ENCODE data around the gene SNX13.
A peak's percentile ranks its signal among the peaks of the same experiment; 100 is the strongest.

The SNX13 gene

DNA sequence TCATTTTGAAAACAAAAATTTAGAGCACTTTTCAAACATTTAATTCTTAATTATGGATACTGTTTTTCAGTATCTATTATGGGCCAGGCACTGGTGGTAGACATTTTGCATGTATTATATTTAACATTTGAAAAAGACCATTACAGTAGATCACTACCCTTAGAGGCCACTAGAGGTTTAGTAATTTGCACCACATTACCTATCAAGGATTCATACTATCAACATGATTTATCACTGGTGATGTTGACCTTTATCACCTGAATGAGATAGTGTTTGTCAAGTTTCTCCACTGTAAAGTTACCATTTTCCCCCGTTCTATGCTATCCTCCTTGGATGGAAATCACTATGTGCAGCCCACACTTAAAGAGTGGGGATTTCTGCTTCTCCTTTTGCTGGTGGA is 4.4 kb upstream of the SNX13 start:
- DNase-seq (ENCODE audit: low spot score) = no peak

- DNase-seq (ENCODE audit: low spot score) = no peak
Observed at GRCh38 chr7:17943006-17943405, 2.7 kb upstream of the SNX13 start.

DNA sequence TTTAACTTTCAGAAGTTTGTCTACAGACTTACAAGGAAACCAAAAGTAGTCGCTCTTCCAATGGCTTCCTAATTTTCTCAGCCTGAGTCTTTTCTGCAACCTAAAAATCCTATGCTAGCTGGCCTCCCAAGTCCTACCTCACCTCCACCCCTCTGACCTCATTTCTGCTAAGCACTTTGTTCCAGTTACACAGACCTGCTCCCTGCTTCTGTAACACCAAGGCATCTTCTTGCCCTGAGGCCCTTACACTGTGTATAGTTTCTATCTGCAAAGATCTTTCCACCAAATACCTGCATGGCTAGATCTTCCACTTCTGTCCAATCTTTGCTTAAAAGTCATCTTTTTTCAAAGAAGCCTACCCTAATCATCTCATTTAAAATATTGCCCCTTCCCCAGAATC is 1.9 kb upstream of the SNX13 start:
- no peak for DNase-seq (ENCODE audit: low spot score)

- DNase-seq (ENCODE audit: low spot score) = peak; percentile 18
Observed at GRCh38 chr7:17940951-17941431, 697 bp upstream of the SNX13 start.

DNA sequence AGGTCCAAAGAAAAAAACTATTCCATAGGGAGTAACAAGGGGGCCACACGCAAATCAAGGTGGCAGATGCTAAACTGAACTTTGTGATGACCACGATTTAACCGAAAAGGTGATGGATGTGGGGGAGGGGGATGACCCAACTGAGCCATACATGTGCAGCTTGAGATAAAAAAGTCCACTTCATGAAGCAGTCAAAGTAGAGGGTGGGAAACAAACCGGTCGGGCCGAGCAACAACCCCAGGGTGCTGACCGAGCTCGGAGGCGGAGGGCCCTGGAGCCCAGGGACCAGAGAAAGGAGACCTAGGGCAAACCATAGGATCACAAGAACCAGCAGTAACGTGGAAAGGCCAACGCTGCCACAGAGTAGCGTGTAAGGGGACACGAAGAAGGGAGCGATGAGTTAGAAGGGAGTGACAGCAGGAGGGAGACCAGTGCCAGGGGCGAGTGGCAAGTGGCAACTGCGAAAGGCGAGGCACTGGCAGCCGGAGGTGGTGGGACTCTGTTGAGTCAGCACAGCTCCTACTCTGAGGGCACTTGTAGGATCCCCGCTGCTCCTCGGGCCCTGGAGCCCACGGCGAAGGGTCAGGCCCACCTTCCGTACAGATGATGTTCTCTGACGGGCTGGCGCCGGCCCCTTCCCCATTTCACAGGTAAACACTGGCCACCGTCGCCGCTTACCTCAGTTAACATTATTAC is 540 bp downstream of the SNX13 start:
- DNase-seq (ENCODE audit: low spot score) = peak; percentile 27

- DNase-seq (ENCODE audit: low spot score) = no peak
Observed at GRCh38 chr7:17939211-17939605, 1.1 kb downstream of the SNX13 start.

- DNase-seq (ENCODE audit: low spot score) = no peak
Observed at GRCh38 chr7:17937506-17938120, 2.7 kb downstream of the SNX13 start.

- no peak for DNase-seq (ENCODE audit: low spot score)
Observed at GRCh38 chr7:17936321-17936720, 4.0 kb downstream of the SNX13 start.

- no peak for DNase-seq (ENCODE audit: low spot score)
Observed at GRCh38 chr7:17934612-17935240, 5.6 kb downstream of the SNX13 start.

- no peak for DNase-seq (ENCODE audit: low spot score)
Observed at GRCh38 chr7:17934094-17934493, 6.2 kb downstream of the SNX13 start.

GRCh38 chr7:17932770-17933169 is 7.5 kb downstream of the SNX13 start:
- DNase-seq (ENCODE audit: low spot score) = no peak

DNA sequence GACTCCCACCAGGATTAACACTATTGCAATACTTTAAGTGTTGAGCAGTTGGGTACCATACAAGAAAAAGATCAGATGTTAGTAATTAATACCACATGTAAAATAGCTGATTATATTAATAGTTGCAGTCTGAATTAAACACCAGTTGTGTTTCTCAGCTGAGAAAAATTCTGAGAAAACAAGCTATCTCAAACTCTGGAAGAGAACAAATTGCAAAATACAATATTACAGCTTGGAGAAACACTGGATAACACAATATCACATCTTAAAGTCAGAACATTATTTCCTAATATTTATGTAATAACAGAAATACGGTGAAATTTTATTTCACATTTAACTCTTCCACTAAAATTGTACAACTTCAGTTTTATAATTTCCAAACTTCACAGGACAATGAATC is 9.2 kb downstream of the SNX13 start:
- no peak for DNase-seq (ENCODE audit: low spot score)

DNA sequence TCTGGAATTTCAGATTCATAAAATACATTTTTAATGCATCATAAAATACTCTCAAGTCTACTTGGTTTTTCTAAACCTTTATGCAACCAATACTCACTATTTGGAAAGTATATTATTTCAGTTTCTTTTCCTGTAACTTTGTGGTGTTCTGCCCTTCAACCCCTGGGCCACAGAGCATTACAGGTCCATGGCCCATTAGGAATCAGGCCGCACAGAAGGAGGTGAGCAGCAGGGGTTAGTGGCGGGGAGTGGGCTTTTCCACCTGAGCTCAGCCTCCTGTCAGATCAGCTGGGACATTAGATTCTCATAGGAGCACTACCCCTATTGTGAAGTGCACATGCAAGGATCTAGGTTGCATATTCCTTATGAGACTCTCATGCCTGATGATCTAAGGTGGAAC is 9.7 kb downstream of the SNX13 start:
- no peak for DNase-seq (ENCODE audit: low spot score)

GRCh38 chr7:17929647-17930395 is 10.5 kb downstream of the SNX13 start:
- no peak for DNase-seq (ENCODE audit: low spot score)

DNA sequence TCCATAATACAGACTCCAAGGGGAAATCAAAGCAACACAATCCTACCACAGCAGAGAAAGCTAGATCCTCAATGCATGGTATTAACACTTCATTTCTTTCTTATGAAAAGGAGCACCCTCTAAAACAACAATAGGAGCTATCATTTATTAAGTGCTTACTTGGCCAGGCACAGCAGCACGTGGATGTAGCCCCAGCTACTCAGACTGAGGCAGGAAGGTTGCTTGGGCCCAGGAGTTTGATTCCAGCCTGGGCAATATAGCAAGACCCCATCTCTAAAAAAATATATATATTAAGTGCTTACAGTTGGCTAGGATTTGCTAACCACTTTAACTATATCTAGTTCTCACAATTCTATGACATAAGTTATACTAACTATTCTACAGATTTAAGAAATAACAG is 12.2 kb downstream of the SNX13 start:
- DNase-seq (ENCODE audit: low spot score) = no peak

DNA sequence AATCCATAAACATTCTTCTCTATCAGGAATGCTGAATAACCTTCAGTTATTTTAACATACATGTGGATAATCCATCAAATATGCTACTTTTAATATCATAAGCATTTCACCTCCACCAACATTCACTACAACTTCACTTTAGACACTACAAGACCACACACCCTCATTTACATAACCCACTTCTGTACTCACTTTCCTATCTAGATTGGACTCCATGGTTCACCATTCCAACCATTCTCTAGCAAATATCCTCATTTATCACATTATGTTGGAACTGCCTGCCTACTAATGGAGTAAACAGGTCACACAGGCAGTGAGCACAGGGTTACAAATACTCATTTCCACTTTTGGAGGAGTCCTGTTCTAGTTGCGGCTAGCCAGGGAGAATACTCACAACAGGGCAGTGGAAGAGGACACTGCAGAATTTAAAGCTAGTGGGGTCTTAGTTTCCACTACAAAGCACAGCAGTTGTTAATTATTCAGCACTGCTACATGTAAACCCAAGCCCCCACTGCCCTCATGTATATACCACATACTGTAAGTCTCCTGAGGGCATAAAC is 18.4 kb downstream of the SNX13 start:
- DNase-seq (ENCODE audit: low spot score) = no peak

DNA sequence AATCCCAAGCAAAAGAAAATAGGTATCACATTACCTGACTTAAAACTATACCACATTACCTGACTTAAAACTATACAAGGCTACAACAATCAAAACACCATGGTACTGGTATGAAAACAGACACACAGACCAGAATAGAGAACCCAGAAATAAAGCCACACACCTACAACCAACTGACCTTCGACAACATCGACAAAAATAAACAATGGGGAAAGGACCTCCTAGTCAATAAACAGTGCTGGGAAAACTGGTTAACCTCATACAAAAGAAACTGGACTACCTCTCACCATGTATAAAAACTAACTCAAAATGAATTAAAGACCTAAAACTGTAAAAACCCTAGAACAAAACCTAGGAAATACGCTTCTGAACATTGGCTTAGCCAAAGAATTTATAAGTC is 22.5 kb downstream of the SNX13 start:
- DNase-seq (ENCODE audit: low spot score) = no peak

GRCh38 chr7:17916786-17917185 is 23.5 kb downstream of the SNX13 start:
- no peak for DNase-seq (ENCODE audit: low spot score)

GRCh38 chr7:17915796-17916195 is 24.5 kb downstream of the SNX13 start:
- no peak for DNase-seq (ENCODE audit: low spot score)

GRCh38 chr7:17915168-17915567 is 25.1 kb downstream of the SNX13 start:
- no peak for DNase-seq (ENCODE audit: low spot score)

- DNase-seq (ENCODE audit: low spot score) = no peak
Observed at GRCh38 chr7:17913250-17913649, 27.0 kb downstream of the SNX13 start.

DNA sequence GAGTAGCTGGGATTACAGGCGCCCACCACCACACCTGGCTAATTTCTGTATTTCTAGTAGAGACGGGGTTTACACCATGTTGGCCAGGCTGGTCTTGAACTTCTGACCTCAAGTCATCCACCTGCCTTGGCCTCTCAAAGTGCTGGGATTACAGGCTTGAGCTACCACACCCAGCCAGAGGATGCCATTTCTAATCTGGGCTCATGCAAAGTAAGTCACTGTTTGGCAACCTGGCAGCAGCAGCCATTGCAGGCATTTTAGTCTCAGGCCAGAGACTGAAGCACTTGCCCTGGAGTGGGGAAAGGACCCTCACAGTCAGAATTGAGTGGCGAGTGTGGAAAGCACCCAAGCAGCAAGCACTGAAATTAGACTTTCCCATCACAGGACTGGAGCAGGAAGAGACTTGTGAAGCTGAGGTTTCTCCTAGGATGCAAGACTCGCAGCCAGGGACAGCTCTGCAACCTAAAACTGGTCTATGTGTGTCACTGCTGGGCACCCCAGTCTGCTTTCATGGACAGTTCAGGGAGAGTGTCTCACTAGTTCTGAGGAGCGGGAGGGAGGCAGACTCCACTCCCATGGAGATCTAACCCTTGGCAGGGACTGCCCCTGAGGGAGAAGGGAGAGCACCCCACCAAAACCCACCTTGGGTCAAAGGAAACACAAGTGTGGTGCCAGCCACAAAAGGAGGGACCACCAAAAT is 27.6 kb downstream of the SNX13 start:
- DNase-seq (ENCODE audit: low spot score) = no peak
